PC-9 (cell line): ENCODE data around the gene RCSD1.

Source experiments
- CTCF ChIP-seq: fragments of 200-600 bp; sonication (generic); conservative IDR thresholded peaks from 2 replicates; pipeline ENCODE4 v1.6.1; 2017; ENCODE audit warnings: mixed run types, antibody characterized with exemption, mild to moderate bottlenecking, moderate library complexity
- EZH2 ChIP-seq: fragments of 200-600 bp; sonication (generic); IDR thresholded peaks from 2 replicates; pipeline ENCODE4 v1.8.0; 2017; ENCODE audit warnings: antibody characterized with exemption, low read depth

- TF ChIP-seq CTCF (no peak), EZH2 (no peak)
These were observed 68.3 kb downstream of the RCSD1 start for GRCh38 chr1:167698313-167698712.
